ENCODE measurements around the gene IPO8. TPM values are rescaled to one million over a fixed set of nuclear protein-coding genes. Genes with fewer than 3 reads are reported as not detected.

IPO8 gene
- total RNA-seq, 1 donor from 2014 or later, result 53.9 TPM

DNA sequence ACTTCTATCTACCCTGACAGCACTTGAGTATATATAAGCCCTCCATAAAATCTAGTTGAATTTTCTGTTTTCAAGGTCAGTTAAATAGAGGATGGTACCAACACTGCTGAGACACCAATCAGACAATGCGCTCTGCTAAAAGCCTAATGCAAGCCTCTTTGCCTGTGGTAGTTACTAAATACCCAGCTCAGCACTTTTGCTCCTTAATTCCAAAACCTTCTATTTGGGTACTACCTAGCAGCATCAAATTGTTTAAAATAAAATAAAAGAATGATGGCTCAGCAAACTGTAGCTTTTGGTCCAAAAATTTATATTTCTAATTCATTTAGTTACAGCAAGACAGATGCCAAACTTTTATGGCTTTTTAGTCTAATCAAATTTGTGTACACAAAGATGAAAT, 107.9 kb downstream of the IPO8 start:
- Mint-ChIP-seq H3K9me3 (no peaks in the 10 kb centered on the region), H3K27ac (no peak overlapping the region), H3K4me1 (ENCODE audit: unreplicated experiment) (no peaks in the 10 kb centered on the region), H3K4me3 (no peak overlapping the region), H3K27me3 (no peaks in the 10 kb centered on the region), H3K36me3 (peaks cover 6% of the 10 kb centered on the region)
- DNase-seq (ENCODE audit: extremely low spot score, unreplicated experiment), result no peak
- TF ChIP-seq, protein P1, sequence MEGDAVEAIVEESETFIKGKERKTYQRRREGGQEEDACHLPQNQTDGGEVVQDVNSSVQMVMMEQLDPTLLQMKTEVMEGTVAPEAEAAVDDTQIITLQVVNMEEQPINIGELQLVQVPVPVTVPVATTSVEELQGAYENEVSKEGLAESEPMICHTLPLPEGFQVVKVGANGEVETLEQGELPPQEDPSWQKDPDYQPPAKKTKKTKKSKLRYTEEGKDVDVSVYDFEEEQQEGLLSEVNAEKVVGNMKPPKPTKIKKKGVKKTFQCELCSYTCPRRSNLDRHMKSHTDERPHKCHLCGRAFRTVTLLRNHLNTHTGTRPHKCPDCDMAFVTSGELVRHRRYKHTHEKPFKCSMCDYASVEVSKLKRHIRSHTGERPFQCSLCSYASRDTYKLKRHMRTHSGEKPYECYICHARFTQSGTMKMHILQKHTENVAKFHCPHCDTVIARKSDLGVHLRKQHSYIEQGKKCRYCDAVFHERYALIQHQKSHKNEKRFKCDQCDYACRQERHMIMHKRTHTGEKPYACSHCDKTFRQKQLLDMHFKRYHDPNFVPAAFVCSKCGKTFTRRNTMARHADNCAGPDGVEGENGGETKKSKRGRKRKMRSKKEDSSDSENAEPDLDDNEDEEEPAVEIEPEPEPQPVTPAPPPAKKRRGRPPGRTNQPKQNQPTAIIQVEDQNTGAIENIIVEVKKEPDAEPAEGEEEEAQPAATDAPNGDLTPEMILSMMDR (conservative IDR thresholded peaks at IDR 0.05), result no peak

DNA sequence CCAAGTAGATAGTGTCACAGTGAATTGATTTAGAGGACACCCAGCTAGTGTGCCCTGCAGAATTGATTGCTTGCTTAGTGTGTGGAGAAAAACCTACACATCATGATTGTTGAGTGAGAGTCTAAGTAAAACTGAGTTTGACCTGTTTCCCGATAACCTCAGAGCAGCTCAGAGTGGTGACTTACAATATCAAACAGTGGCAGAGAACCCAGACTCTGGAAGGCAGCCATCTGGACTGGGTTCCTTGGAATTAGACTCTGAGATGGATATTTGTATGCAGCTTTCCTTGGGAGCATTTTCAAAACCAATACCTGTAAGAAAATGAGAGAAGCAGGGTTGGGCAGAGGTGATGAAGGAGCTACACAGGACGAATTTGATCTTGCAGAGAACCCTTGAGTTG, 109.8 kb downstream of the IPO8 start:
- DNase-seq (ENCODE audit: extremely low spot score, unreplicated experiment), result no peak
- Mint-ChIP-seq H3K4me1 (ENCODE audit: unreplicated experiment) (no peaks in the 10 kb centered on the region), H3K36me3 (peaks cover 7% of the 10 kb centered on the region), H3K27me3 (no peaks in the 10 kb centered on the region), H3K9me3 (no peaks in the 10 kb centered on the region), H3K27ac (no peak overlapping the region), H3K4me3 (no peak overlapping the region)
- TF ChIP-seq, protein P1 (conservative IDR thresholded peaks at IDR 0.05), result no peak

DNA sequence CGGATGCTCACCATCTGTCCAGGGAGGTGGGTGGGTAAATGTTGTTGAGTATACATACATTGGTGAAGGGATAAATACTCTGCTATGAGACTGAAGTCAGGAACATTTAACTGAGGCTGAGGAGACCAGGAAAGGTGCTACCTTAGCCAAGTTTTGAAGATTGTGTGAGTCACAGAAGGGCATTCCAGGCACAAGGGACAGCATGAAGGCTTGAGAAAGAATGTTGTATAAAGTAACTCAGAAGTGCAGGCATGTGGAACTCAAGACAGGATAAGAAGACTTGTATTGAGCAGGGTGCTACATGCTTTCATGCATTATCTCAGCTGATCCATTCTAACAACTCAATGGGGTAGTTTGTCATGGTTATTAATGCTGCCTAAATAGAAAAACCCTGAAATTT, 112.7 kb downstream of the IPO8 start:
- no peak overlapping the region for H3K4me3 Mint-ChIP-seq
- no peaks in the 10 kb centered on the region for H3K4me1 Mint-ChIP-seq (ENCODE audit: unreplicated experiment)
- peaks cover 4% of the 10 kb centered on the region for H3K36me3 Mint-ChIP-seq
- no peaks in the 10 kb centered on the region for H3K27me3 Mint-ChIP-seq
- no peak overlapping the region for H3K27ac Mint-ChIP-seq
- no peak for DNase-seq (ENCODE audit: extremely low spot score, unreplicated experiment)
- TF ChIP-seq, protein P1 (conservative IDR thresholded peaks at IDR 0.05), result no peak
- no peaks in the 10 kb centered on the region for H3K9me3 Mint-ChIP-seq

DNA sequence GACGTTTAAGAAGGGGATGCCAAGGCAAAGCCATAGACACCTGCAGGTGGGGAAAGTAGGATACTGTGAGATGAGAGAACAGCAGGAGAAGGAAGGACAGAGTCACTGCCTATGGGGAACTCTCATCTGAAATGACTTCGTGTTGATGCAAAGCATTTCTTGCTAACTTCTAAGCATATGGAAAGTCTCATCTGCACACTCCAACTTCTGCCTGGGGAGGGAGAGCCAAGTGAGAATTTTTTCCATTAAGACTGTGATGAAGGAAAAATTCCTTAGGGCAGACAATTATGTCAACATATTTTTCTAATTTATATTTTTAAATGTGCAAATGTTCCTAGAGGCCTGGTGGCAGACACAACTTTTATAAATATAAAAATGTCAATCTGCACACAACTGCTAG, 115.3 kb downstream of the IPO8 start:
- Mint-ChIP-seq H3K4me1 (ENCODE audit: unreplicated experiment) (no peaks in the 10 kb centered on the region), H3K27me3 (no peaks in the 10 kb centered on the region), H3K4me3 (no peak overlapping the region), H3K36me3 (peaks cover 4% of the 10 kb centered on the region), H3K9me3 (peaks cover 4% of the 10 kb centered on the region), H3K27ac (no peak overlapping the region)
- DNase-seq (ENCODE audit: extremely low spot score, unreplicated experiment), result no peak
- TF ChIP-seq, protein P1 (conservative IDR thresholded peaks at IDR 0.05), result no peak

Other genes with a start within 250 kb of the IPO8 start
- gene CAPRIN2, start 59.1 kb upstream of the IPO8 start, total RNA-seq (ENCODE audit: low replicate concordance), result 35.5 and 44.9 TPM in 2 replicates
- 9.5 and 52.3 TPM in 2 replicates for gene TSPAN11, start 230.9 kb upstream of the IPO8 start, total RNA-seq (ENCODE audit: low replicate concordance)

All from type B pancreatic cell (in vitro differentiated cells).